ENCODE measurements around the gene MYL10. TPM values are rescaled to one million over a fixed set of nuclear protein-coding genes. Genes with fewer than 3 reads are reported as not detected.

Gene MYL10
- total RNA-seq, 5 donors from 2014 or later (not counting 1 experiment from before 2014, with no cell fraction given): not detected

GRCh38 chr7:101588131-101588935 lies 40.8 kb downstream of the MYL10 start:
- 79% methylated on average over 7 of the region's 9 CpGs for whole genome bisulfite sequencing (ENCODE audit: insufficient coverage)
- POLR2A ChIA-PET: no interaction called here
- no peak for ATAC-seq (replicated peaks in 1 of 4)
- Histone ChIP-seq H3K27me3 (replicated peaks in 1 of 2; ENCODE audit: control insufficient read depth in 2 of 2, extremely low read depth in 1 of 2, insufficient read depth in 2 of 2, low read length in 1 of 2) (peaks cover 0 to 3% of the 10 kb centered on the region in 2 experiments), H3K27ac (ENCODE audit: low read length) (no peak overlapping the region), H3K4me3 (ENCODE audit: control insufficient read depth in 1 of 2, extremely low read depth in 1 of 2, low read length in 1 of 2) (no peak overlapping the region), H3K36me3 (ENCODE audit: control insufficient read depth in 2 of 2, extremely low read depth in 1 of 2, insufficient read depth in 1 of 2, low read length in 1 of 2) (no peaks in the 10 kb centered on the region), H3K4me1 (ENCODE audit: control insufficient read depth in 1 of 2, extremely low read depth in 1 of 2, insufficient read depth in 2 of 2, low read length in 2 of 2) (no peaks in the 10 kb centered on the region), H3K9me3 (no peaks in the 10 kb centered on the region)
- Mint-ChIP-seq H3K4me1 (no peaks in the 10 kb centered on the region), H3K36me3 (no peaks in the 10 kb centered on the region), H3K4me3 (no peak overlapping the region), H3K27me3 (peaks cover 4 to 6% of the 10 kb centered on the region in 2 donors), H3K9me3 (no peaks in the 10 kb centered on the region), H3K27ac (no peak overlapping the region)
- CTCF ChIA-PET: no interaction called here
- no peak for DNase-seq

- POLR2A ChIA-PET: no interaction called here
- Histone ChIP-seq H3K9me3 (no peaks in the 10 kb centered on the region), H3K4me1 (ENCODE audit: control insufficient read depth in 1 of 2, extremely low read depth in 1 of 2, insufficient read depth in 2 of 2, low read length in 2 of 2) (no peaks in the 10 kb centered on the region), H3K27me3 (replicated peaks in 1 of 2; ENCODE audit: control insufficient read depth in 2 of 2, extremely low read depth in 1 of 2, insufficient read depth in 2 of 2, low read length in 1 of 2) (peaks cover 0 to 2% of the 10 kb centered on the region in 2 experiments), H3K27ac (ENCODE audit: low read length) (no peak overlapping the region), H3K4me3 (ENCODE audit: control insufficient read depth in 1 of 2, extremely low read depth in 1 of 2, low read length in 1 of 2) (no peak overlapping the region), H3K36me3 (ENCODE audit: control insufficient read depth in 2 of 2, extremely low read depth in 1 of 2, insufficient read depth in 1 of 2, low read length in 1 of 2) (no peaks in the 10 kb centered on the region)
- Mint-ChIP-seq H3K27me3 (peaks cover 8 to 13% of the 10 kb centered on the region in 2 donors), H3K4me1 (no peaks in the 10 kb centered on the region), H3K27ac (no peak overlapping the region), H3K9me3 (no peaks in the 10 kb centered on the region), H3K4me3 (no peak overlapping the region), H3K36me3 (no peaks in the 10 kb centered on the region)
- WGBS (ENCODE audit: insufficient coverage): 72% methylated on average over 7 of the region's 12 CpGs
- no peak for DNase-seq
- CTCF ChIA-PET: interaction anchor here in 1 of 2 donors (0.7 kb wide), 1 partner anchor 109 kb away, joined by 3 read pairs; no protein-coding TSS in a partner anchor
- no peak for ATAC-seq (replicated peaks in 1 of 4)
These were observed 42.0 kb downstream of the MYL10 start for GRCh38 chr7:101586906-101587677.

DNA sequence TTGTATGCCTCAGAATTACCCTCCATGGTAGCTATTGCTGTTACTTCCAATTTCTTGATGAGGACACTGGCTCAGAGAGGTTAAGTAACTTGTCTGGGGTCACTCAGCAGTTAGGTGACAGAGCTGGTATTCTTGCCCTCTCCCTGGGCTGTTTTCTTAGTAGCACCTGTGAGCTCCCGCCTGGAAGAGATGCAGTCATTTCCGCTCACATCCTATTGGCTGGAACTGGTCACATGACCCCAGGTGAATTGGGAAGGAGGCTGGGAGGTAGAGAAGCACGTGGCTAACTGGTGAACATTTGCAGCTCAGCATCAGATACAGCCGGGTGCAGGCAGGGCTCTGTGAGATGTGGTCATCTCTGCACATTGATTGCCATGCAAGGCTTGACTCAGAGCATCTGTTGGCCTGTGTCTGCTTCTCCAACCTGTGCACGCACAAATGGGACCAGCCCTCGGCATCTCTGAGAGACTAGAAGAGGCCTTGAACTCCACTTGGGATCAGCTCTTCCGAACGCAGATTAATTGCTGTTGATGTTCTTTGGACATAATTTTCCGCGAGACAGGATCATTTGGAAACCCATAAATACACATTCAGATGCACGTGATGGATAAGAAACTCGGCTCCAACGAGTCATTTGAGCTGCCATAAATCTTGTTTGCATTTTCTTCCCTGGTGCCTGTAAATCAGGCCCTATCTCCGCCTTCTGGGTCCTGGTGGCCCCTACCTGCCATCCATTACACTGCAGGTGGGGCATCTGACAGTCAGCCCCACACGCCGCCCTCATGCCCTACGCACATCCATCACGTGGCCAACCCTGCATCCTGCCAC lies 42.8 kb downstream of the MYL10 start:
- no peaks in the 10 kb centered on the region for H3K4me1 Mint-ChIP-seq
- POLR2A ChIA-PET: no interaction called here

DNA sequence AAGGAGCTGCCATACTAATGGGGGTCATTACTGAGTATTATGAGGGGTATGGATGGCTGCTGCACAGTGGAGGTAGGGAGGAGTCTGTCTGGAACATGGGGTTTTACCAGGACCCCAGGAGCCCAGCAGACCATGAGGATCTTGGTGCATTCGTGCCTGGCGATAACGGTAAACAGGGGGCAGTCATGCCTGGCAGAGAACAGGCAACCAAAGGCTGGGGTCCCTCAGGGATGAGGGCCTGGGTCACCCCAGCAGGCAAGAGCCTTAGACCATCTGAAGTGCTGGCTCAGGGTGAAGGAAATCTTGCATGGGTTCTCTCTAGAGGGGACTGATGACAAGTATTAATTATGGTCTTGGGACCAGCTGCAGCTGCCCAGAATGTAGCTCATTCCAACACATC lies 46.1 kb downstream of the MYL10 start:
- no peaks in the 10 kb centered on the region for H3K9me3 ChIP-seq
- ChIA-PET POLR2A (no interaction called here), CTCF (interaction anchor here in 1 of 2 donors (0.5 kb wide), 1 partner anchor 66 kb away, joined by 3 read pairs; no protein-coding TSS in a partner anchor)
- no peak overlapping the region for H3K4me3 ChIP-seq (ENCODE audit: control insufficient read depth in 1 of 2, extremely low read depth in 1 of 2, low read length in 1 of 2)
- no peak overlapping the region for H3K4me3 Mint-ChIP-seq
- no peak for ATAC-seq (replicated peaks in 1 of 4)
- no peaks in the 10 kb centered on the region for H3K4me1 ChIP-seq (ENCODE audit: control insufficient read depth in 1 of 2, extremely low read depth in 1 of 2, insufficient read depth in 2 of 2, low read length in 2 of 2)
- DNase-seq: no peak
- H3K27ac Mint-ChIP-seq: no peak overlapping the region
- H3K9me3 Mint-ChIP-seq: no peaks in the 10 kb centered on the region
- H3K27ac ChIP-seq (ENCODE audit: low read length): no peak overlapping the region
- H3K36me3 ChIP-seq (ENCODE audit: control insufficient read depth in 2 of 2, extremely low read depth in 1 of 2, insufficient read depth in 1 of 2, low read length in 1 of 2): no peaks in the 10 kb centered on the region
- no peaks in the 10 kb centered on the region for H3K36me3 Mint-ChIP-seq
- H3K4me1 Mint-ChIP-seq: no peaks in the 10 kb centered on the region
- peaks cover 0 to 14% of the 10 kb centered on the region in 2 experiments for H3K27me3 ChIP-seq (replicated peaks in 1 of 2; ENCODE audit: control insufficient read depth in 2 of 2, extremely low read depth in 1 of 2, insufficient read depth in 2 of 2, low read length in 1 of 2)
- WGBS (ENCODE audit: insufficient coverage): 89% methylated on average over 3 of the region's 3 CpGs
- H3K27me3 Mint-ChIP-seq: peaks cover 15 to 17% of the 10 kb centered on the region in 2 donors

More for the DNA sequence above, 42.8 kb downstream of the MYL10 start:
- no peak overlapping the region for H3K4me3 ChIP-seq (ENCODE audit: control insufficient read depth in 1 of 2, extremely low read depth in 1 of 2, low read length in 1 of 2)
- H3K4me3 Mint-ChIP-seq: no peak overlapping the region
- H3K27me3 ChIP-seq (replicated peaks in 1 of 2; ENCODE audit: control insufficient read depth in 2 of 2, extremely low read depth in 1 of 2, insufficient read depth in 2 of 2, low read length in 1 of 2): peaks cover 0 to 8% of the 10 kb centered on the region in 2 experiments
- DNase-seq (no peak), ATAC-seq (replicated peaks in 1 of 4) (no peak)
- H3K9me3 ChIP-seq: no peaks in the 10 kb centered on the region
- no peaks in the 10 kb centered on the region for H3K36me3 ChIP-seq (ENCODE audit: control insufficient read depth in 2 of 2, extremely low read depth in 1 of 2, insufficient read depth in 1 of 2, low read length in 1 of 2)
- CTCF ChIA-PET: no interaction called here
- H3K27ac Mint-ChIP-seq: no peak overlapping the region
- H3K36me3 Mint-ChIP-seq: no peaks in the 10 kb centered on the region
- WGBS (ENCODE audit: insufficient coverage): 75% methylated on average over 13 of the region's 18 CpGs
- no peak overlapping the region for H3K27ac ChIP-seq (ENCODE audit: low read length)
- H3K9me3 Mint-ChIP-seq: no peaks in the 10 kb centered on the region
- H3K27me3 Mint-ChIP-seq: peaks cover 12 to 13% of the 10 kb centered on the region in 2 donors
- H3K4me1 ChIP-seq (ENCODE audit: control insufficient read depth in 1 of 2, extremely low read depth in 1 of 2, insufficient read depth in 2 of 2, low read length in 2 of 2): no peaks in the 10 kb centered on the region

DNA sequence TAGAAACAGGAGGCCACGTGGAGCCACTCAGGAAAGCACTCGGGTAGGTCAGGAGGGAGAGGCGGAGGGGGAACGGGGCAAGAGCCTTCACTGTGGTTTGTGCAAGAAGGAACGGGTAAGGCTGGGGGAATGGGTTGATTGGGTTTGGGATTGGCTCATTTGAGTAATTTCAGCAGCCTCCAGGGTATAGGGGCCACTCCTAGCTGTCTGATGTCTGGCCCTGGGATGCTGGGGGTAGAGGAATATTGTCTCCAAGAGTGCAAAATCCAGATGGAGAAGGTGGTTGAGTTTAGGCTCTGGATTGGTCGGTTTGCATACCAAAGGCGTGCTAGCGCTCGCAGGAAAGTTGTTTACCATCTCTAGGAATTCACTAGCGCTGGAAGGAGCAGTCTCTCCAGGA lies 47.2 kb downstream of the MYL10 start:
- Mint-ChIP-seq H3K9me3 (no peaks in the 10 kb centered on the region), H3K27me3 (peaks cover 17 to 19% of the 10 kb centered on the region in 2 donors), H3K36me3 (no peaks in the 10 kb centered on the region), H3K4me1 (no peaks in the 10 kb centered on the region), H3K4me3 (no peak overlapping the region), H3K27ac (no peak overlapping the region)
- Histone ChIP-seq H3K27me3 (replicated peaks in 1 of 2; ENCODE audit: control insufficient read depth in 2 of 2, extremely low read depth in 1 of 2, insufficient read depth in 2 of 2, low read length in 1 of 2) (peaks cover 0 to 14% of the 10 kb centered on the region in 2 experiments), H3K9me3 (no peaks in the 10 kb centered on the region), H3K36me3 (ENCODE audit: control insufficient read depth in 2 of 2, extremely low read depth in 1 of 2, insufficient read depth in 1 of 2, low read length in 1 of 2) (no peaks in the 10 kb centered on the region), H3K27ac (ENCODE audit: low read length) (no peak overlapping the region), H3K4me3 (ENCODE audit: control insufficient read depth in 1 of 2, extremely low read depth in 1 of 2, low read length in 1 of 2) (no peak overlapping the region), H3K4me1 (ENCODE audit: control insufficient read depth in 1 of 2, extremely low read depth in 1 of 2, insufficient read depth in 2 of 2, low read length in 2 of 2) (no peaks in the 10 kb centered on the region)
- POLR2A ChIA-PET: no interaction called here
- DNase-seq: no peak
- CTCF ChIA-PET: interaction anchor here in 1 of 2 donors (0.5 kb wide), 1 partner anchor 134 kb away, joined by 3 read pairs; no protein-coding TSS in a partner anchor
- 92% methylated on average over 6 of the region's 10 CpGs for WGBS (ENCODE audit: insufficient coverage)
- no peak for ATAC-seq (replicated peaks in 1 of 4)

DNA sequence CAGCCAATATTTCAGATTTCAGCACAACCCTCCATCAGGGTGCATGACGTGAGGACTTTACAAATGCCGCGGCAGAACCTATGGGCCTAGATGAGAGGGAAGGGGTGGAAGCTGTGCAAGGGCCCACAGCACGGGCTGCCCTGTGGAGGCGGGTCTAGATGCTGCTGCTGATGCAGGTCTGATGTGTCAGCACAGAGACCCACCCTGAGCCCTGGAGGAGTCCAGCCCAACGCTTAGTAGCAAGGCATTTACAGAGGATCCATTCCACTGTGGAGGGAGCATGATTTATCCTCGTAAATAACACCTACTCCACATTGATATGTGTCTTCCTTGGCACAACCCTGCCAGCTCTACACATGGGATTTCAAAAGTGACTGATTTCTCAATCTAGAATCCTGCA lies 48.5 kb downstream of the MYL10 start:
- no peak overlapping the region for H3K4me3 ChIP-seq (ENCODE audit: control insufficient read depth in 1 of 2, extremely low read depth in 1 of 2, low read length in 1 of 2)
- WGBS (ENCODE audit: insufficient coverage): 86% methylated on average over 3 of the region's 7 CpGs
- H3K27ac ChIP-seq (ENCODE audit: low read length): no peak overlapping the region
- H3K9me3 ChIP-seq: no peaks in the 10 kb centered on the region
- POLR2A ChIA-PET: no interaction called here
- H3K4me1 Mint-ChIP-seq: no peaks in the 10 kb centered on the region
- no peaks in the 10 kb centered on the region for H3K9me3 Mint-ChIP-seq
- no peak overlapping the region for H3K27ac Mint-ChIP-seq
- ATAC-seq (replicated peaks in 1 of 4) (no peak), DNase-seq (no peak)
- peaks cover 0 to 14% of the 10 kb centered on the region in 2 experiments for H3K27me3 ChIP-seq (replicated peaks in 1 of 2; ENCODE audit: control insufficient read depth in 2 of 2, extremely low read depth in 1 of 2, insufficient read depth in 2 of 2, low read length in 1 of 2)
- no peaks in the 10 kb centered on the region for H3K4me1 ChIP-seq (ENCODE audit: control insufficient read depth in 1 of 2, extremely low read depth in 1 of 2, insufficient read depth in 2 of 2, low read length in 2 of 2)
- H3K4me3 Mint-ChIP-seq: no peak overlapping the region
- H3K36me3 ChIP-seq (ENCODE audit: control insufficient read depth in 2 of 2, extremely low read depth in 1 of 2, insufficient read depth in 1 of 2, low read length in 1 of 2): no peaks in the 10 kb centered on the region
- H3K27me3 Mint-ChIP-seq: peaks cover 21 to 24% of the 10 kb centered on the region in 2 donors
- H3K36me3 Mint-ChIP-seq: no peaks in the 10 kb centered on the region
- CTCF ChIA-PET: no interaction called here
